ENCODE results near the gene CDO1. TPM values are rescaled to one million over a fixed set of nuclear protein-coding genes. Genes with fewer than 3 reads are reported as not detected.

Gene CDO1
- polyA plus RNA-seq, 3 donors from 2014 or later = not detected

DNA sequence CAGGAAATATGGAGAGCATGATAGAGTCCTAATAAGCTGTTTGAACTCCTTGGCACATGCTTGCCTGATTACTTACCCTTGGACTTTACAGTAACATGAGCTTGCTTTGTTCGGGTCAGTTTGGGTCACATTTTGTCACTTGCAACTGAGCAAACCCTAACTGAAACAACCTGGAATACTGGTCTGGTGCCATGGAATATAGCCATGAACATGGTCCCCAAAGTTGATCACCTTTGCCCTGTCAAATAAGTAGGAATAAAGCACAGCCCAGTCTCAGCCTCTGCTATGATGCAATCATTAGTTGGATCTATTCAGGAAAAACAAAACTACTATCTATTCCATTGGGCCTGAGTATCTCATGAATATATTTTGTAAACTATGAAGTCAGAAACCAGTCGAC is 18.2 kb downstream of the CDO1 start:
- Mint-ChIP-seq H3K36me3 (no peaks in the 10 kb centered on the region), H3K4me1 (no peaks in the 10 kb centered on the region), H3K27me3 (ENCODE audit: low read depth in 3 of 3) (peaks cover 0 to 11% (median 0%) of the 10 kb centered on the region in 3 donors), H3K27ac (no peak overlapping the region), H3K9me3 (no peaks in the 10 kb centered on the region), H3K4me3 (no peak overlapping the region)
- DNase-seq = no peak

DNA sequence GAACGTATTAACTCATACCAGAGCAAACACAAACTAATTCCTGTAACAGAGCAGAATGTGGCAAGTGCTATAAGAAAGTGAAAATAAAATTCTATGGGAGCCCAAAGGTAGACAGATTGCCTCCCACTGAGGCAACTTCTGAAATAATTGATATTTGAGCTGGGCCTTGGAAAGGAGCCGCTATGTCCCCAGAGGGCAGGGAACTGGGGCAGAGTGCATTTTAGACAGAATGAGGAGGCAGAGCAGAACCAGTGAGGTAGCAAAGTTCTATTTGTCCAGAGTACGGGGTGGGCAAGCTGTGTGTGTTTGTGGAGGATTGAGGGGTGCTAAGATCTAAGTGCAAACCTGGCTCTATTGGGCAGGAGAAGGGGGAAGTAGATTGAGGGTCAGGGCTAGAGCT is 19.8 kb downstream of the CDO1 start:
- Mint-ChIP-seq H3K4me3 (no peak overlapping the region), H3K9me3 (no peaks in the 10 kb centered on the region), H3K27me3 (ENCODE audit: low read depth in 3 of 3) (peaks cover 0 to 15% (median 0%) of the 10 kb centered on the region in 3 donors), H3K36me3 (no peaks in the 10 kb centered on the region), H3K4me1 (no peaks in the 10 kb centered on the region), H3K27ac (no peak overlapping the region)
- DNase-seq = no peak

GRCh38 chr5:115795700-115796099 is 20.8 kb downstream of the CDO1 start:
- Mint-ChIP-seq H3K4me3 (no peak overlapping the region), H3K27me3 (ENCODE audit: low read depth in 3 of 3) (peaks cover 0 to 19% (median 1%) of the 10 kb centered on the region in 3 donors), H3K4me1 (no peaks in the 10 kb centered on the region), H3K36me3 (no peaks in the 10 kb centered on the region), H3K27ac (no peak overlapping the region), H3K9me3 (no peaks in the 10 kb centered on the region)
- no peak for DNase-seq

DNA sequence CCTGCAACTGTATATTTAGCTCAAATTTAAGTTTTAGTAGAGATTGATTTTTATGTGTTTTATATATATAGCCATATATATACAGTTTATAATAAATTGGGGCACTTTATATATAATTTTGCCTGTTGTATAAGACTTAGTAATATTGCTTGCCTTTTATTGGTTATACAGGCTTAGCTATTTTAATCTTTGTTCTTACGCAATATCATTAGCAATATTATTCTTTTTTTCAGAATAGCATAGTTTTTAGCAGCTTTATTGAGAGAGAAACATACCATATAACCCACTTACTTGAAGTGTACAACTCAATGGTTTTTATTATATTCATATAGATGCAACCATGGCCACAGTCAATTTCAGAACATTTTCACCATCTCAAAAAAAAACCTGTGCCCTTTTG is 28.0 kb downstream of the CDO1 start:
- H3K9me3 Mint-ChIP-seq = no peaks in the 10 kb centered on the region
- no peaks in the 10 kb centered on the region for H3K4me1 Mint-ChIP-seq
- H3K27me3 Mint-ChIP-seq (ENCODE audit: low read depth in 3 of 3) = peaks cover 7 to 32% (median 13%) of the 10 kb centered on the region in 3 donors
- H3K27ac Mint-ChIP-seq = no peak overlapping the region
- H3K36me3 Mint-ChIP-seq = no peaks in the 10 kb centered on the region
- H3K4me3 Mint-ChIP-seq = no peak overlapping the region
- no peak for DNase-seq

GRCh38 chr5:115787426-115787825 is 29.0 kb downstream of the CDO1 start:
- Mint-ChIP-seq H3K9me3 (peaks cover 0 to 1% (median 0%) of the 10 kb centered on the region in 6 donors), H3K36me3 (no peaks in the 10 kb centered on the region), H3K27me3 (ENCODE audit: low read depth in 3 of 3) (peaks cover 9 to 30% (median 13%) of the 10 kb centered on the region in 3 donors), H3K4me1 (no peaks in the 10 kb centered on the region), H3K4me3 (no peak overlapping the region), H3K27ac (no peak overlapping the region)
- DNase-seq = no peak

GRCh38 chr5:115785381-115786065 is 30.9 kb downstream of the CDO1 start:
- H3K4me1 Mint-ChIP-seq = no peaks in the 10 kb centered on the region
- no peak overlapping the region for H3K27ac Mint-ChIP-seq
- H3K36me3 Mint-ChIP-seq = no peaks in the 10 kb centered on the region
- peaks cover 9 to 31% (median 11%) of the 10 kb centered on the region in 3 donors for H3K27me3 Mint-ChIP-seq (ENCODE audit: low read depth in 3 of 3)
- peaks cover 0 to 2% (median 0%) of the 10 kb centered on the region in 6 donors for H3K9me3 Mint-ChIP-seq
- DNase-seq = no peak
- H3K4me3 Mint-ChIP-seq = no peak overlapping the region

DNA sequence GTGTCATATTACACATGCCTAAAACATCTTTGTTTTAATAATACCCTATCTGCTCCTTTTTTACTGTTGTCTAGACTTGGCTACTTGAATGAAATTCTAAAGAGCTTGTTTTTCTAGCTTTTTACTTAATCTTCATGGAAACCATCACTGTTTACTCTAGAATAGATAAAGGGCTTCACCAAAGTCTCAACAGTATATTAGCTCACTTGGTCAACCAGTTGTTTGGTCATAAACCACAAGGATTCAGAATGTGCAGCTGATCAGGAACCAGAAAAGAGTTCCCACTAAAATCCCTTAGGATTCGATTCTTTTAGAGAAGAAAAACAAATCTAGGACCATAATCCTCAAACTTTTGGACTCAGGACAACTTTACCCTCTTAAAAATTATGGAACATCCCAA is 38.0 kb downstream of the CDO1 start:
- Mint-ChIP-seq H3K27me3 (ENCODE audit: low read depth in 3 of 3) (peaks cover 2 to 11% (median 8%) of the 10 kb centered on the region in 3 donors), H3K36me3 (no peaks in the 10 kb centered on the region), H3K4me3 (no peak overlapping the region), H3K4me1 (no peaks in the 10 kb centered on the region), H3K9me3 (peaks cover 0 to 2% (median 0%) of the 10 kb centered on the region in 6 donors), H3K27ac (no peak overlapping the region)
- DNase-seq = no peak

DNA sequence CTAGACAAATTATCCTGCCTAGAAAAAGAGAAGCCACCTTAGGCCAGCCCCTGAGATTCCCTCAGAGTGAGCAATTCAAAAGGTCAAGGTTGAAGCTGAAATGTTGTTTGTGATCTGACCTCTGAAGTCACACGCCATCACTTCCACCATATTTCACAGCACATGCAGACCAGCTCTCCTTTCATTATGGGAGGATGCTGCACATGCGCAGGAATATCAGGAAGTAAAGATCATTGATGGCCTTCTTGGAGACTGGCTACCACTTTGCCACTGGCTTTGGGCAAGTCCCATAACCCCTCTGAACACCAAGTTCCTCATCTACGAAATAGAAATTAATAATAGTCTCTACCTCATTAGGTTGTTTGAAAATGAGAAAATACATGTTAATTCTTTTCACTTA is 39.5 kb downstream of the CDO1 start:
- Mint-ChIP-seq H3K4me1 (no peaks in the 10 kb centered on the region), H3K36me3 (no peaks in the 10 kb centered on the region), H3K27me3 (ENCODE audit: low read depth in 3 of 3) (peaks cover 0 to 11% (median 8%) of the 10 kb centered on the region in 3 donors), H3K4me3 (no peak overlapping the region), H3K27ac (no peak overlapping the region), H3K9me3 (peaks cover 0 to 2% (median 0%) of the 10 kb centered on the region in 6 donors)
- no peak for DNase-seq

DNA sequence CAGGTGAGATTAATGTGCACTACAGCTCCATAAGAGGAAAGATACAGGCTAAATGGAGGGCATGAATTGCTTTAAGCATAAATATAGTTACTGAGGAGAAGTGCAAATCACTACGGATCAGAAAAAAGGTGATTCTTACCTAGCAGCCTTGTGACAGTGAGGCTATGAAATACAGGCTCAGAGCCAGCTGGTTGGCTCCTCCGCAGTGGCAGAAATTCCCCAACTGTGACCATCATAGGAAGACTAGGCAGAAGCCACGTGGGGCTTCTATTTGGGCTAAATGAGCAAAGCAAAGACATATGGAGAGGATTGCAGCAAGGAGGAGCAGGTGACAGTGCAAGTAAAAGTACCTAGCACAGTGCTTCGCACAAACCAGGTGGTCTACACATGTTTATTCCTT is 40.5 kb downstream of the CDO1 start:
- H3K4me3 Mint-ChIP-seq = no peak overlapping the region
- no peaks in the 10 kb centered on the region for H3K4me1 Mint-ChIP-seq
- no peaks in the 10 kb centered on the region for H3K36me3 Mint-ChIP-seq
- no peak for DNase-seq
- peaks cover 0 to 2% (median 0%) of the 10 kb centered on the region in 6 donors for H3K9me3 Mint-ChIP-seq
- no peak overlapping the region for H3K27ac Mint-ChIP-seq
- peaks cover 0 to 8% (median 6%) of the 10 kb centered on the region in 3 donors for H3K27me3 Mint-ChIP-seq (ENCODE audit: low read depth in 3 of 3)

GRCh38 chr5:115774684-115775083 is 41.8 kb downstream of the CDO1 start:
- Mint-ChIP-seq H3K9me3 (no peaks in the 10 kb centered on the region), H3K27me3 (ENCODE audit: low read depth in 3 of 3) (peaks cover 0 to 6% (median 6%) of the 10 kb centered on the region in 3 donors), H3K27ac (no peak overlapping the region), H3K36me3 (no peaks in the 10 kb centered on the region), H3K4me3 (no peak overlapping the region), H3K4me1 (no peaks in the 10 kb centered on the region)
- no peak for DNase-seq

GRCh38 chr5:115772731-115773475 is 43.6 kb downstream of the CDO1 start:
- H3K27ac Mint-ChIP-seq = no peak overlapping the region
- H3K4me1 Mint-ChIP-seq = no peaks in the 10 kb centered on the region
- H3K27me3 Mint-ChIP-seq (ENCODE audit: low read depth in 3 of 3) = peaks cover 0 to 6% (median 4%) of the 10 kb centered on the region in 3 donors
- H3K36me3 Mint-ChIP-seq = no peaks in the 10 kb centered on the region
- H3K4me3 Mint-ChIP-seq = no peak overlapping the region
- no peak for DNase-seq
- no peaks in the 10 kb centered on the region for H3K9me3 Mint-ChIP-seq

DNA sequence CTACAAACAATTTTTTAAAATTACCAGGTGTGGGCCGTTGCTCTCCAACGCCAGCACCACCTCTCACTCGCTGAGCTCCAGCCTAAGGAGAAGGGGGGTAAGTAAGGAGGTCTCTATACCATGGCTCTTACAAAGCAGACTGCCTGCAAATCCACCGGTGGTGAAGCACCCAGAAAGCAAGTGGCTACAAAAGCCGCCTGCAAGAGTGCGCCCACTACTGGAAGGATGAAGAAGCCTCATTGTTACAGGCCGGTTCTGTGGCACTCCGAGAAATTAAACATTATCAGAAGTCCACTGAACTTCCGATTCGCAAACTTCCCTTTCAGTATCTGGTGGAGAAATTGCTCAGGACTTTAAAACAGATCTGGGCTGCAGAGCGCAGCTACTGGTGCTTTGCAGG is 46.0 kb downstream of the CDO1 start:
- H3K27me3 Mint-ChIP-seq (ENCODE audit: low read depth in 3 of 3) = peaks cover 0 to 4% (median 3%) of the 10 kb centered on the region in 3 donors
- no peaks in the 10 kb centered on the region for H3K36me3 Mint-ChIP-seq
- no peak for DNase-seq
- H3K4me3 Mint-ChIP-seq = no peak overlapping the region
- no peaks in the 10 kb centered on the region for H3K4me1 Mint-ChIP-seq
- H3K9me3 Mint-ChIP-seq = no peaks in the 10 kb centered on the region
- H3K27ac Mint-ChIP-seq = no peak overlapping the region

- H3K36me3 Mint-ChIP-seq = no peaks in the 10 kb centered on the region
- DNase-seq = no peak
- peaks cover 0 to 2% (median 0%) of the 10 kb centered on the region in 6 donors for H3K9me3 Mint-ChIP-seq
- H3K27me3 Mint-ChIP-seq (ENCODE audit: low read depth in 3 of 3) = peaks cover 1 to 11% (median 8%) of the 10 kb centered on the region in 3 donors
- H3K4me3 Mint-ChIP-seq = no peak overlapping the region
- H3K4me1 Mint-ChIP-seq = no peaks in the 10 kb centered on the region
- H3K27ac Mint-ChIP-seq = no peak overlapping the region
These were observed 49.0 kb downstream of the CDO1 start for GRCh38 chr5:115767424-115767823.

DNA sequence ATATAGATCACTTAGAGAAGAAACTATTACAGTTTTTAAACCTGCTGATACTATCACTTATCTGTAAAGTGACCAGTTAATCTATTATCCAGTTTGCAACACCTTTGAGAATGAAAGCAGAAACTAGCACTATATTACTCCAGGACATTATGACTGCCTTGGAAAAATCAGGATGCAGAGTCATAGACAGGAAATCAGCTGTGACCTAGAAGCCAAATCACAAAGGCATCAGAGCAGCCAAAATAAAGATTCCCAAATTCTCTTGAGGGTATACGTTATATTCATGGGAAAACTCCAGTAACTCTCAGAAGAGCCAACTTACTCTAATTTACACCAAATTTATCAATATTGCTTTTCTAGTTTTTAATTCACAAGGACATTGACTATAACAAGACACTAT is 49.9 kb downstream of the CDO1 start:
- Mint-ChIP-seq H3K27me3 (ENCODE audit: low read depth in 3 of 3) (peaks cover 1 to 17% (median 8%) of the 10 kb centered on the region in 3 donors), H3K27ac (no peak overlapping the region)

More for the DNA sequence above, 49.9 kb downstream of the CDO1 start:
- DNase-seq = no peak
- no peaks in the 10 kb centered on the region for H3K4me1 Mint-ChIP-seq
- peaks cover 0 to 2% (median 0%) of the 10 kb centered on the region in 6 donors for H3K9me3 Mint-ChIP-seq
- H3K36me3 Mint-ChIP-seq = no peaks in the 10 kb centered on the region
- H3K4me3 Mint-ChIP-seq = no peak overlapping the region

All from immature natural killer cell (primary cell).